H1 (cell line): ENCODE measurements around the gene CKAP5. TPM values are rescaled to one million over a fixed set of nuclear protein-coding genes. Genes with fewer than 3 reads are reported as not detected.

Source experiments
- KDM1A ChIP-seq: fragments of 200-600, 300-600 bp; sonication (generic); IDR thresholded peaks from 2 replicates; pipeline ENCODE4 v1.7.1; 2016; ENCODE audit warnings: mild to moderate bottlenecking, low read length, borderline replicate concordance
- RAD21 ChIP-seq, 2 experiments: IDR thresholded peaks in 1 of 2; conservative IDR thresholded peaks in 1 of 2; 2 replicates each; pipeline ENCODE4 v1.6.1; 2011; ENCODE audit warnings: low read depth in 2 of 2, low read length in 2 of 2, improper control_type of control experiment in 1 of 2, inconsistent platforms in 1 of 2, mild to moderate bottlenecking in 1 of 2, moderate library complexity in 1 of 2
- TBP ChIP-seq: IDR thresholded peaks from 2 replicates; pipeline ENCODE4 v1.6.1; 2011; ENCODE audit warnings: low read depth, low read length, improper control_type of control experiment
- polyA plus RNA-seq, 7 experiments: library from polyadenylated mRNA; depleted of rRNA in 3 of 7; stranded (reverse) in 5 of 7; unstranded in 2 of 7; fragments of >200 nt in 5 of 7; fragments of 200-250 nt in 2 of 7; gene quantifications; 1 replicate in 5 of 7; 2 replicates in 1 of 7; 4 replicates in 1 of 7; pipeline versions ENCODE4 v1.2.1 to v1.2.3, GENCODE V29; 2011 to 2013; ENCODE audit warnings: missing spikeins in 2 of 7, mixed read lengths in 2 of 7
- total RNA-seq: library from RNA; stranded (reverse); fragmentation: NEBNext Ultra II Directional; extraction: Animal tissue kit (Norgen Biotek cat#: 25700); gene quantifications from 2 replicates; pipeline ENCODE4 v1.2.1, GENCODE V29; 2021

CKAP5 gene
- total and polyA plus RNA-seq, 2 of the 8 experiments (the other 6 are each of a cell fraction or from before 2014, with no cell fraction given): 64.8 to 185 TPM

DNA sequence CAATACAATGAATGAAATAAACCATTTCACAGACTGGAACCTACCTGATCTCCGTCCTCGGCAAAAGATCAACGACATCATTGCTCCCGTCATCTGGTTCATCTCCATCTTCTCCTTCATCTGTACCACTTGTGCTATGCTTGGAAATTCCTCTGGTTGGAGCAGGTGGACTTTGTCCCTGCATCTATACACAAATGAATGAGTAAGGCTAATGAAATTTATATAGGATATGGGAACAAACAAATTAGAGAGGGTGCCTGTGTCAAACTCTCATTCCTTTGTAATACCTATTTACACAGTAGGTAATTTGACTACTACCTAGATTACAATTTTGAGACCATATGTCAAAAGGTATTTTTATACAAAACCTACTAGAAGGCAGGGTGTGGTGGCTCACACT lies 67.7 kb downstream of the CKAP5 start (continued):
- TF ChIP-seq KDM1A (no peak), TBP (no peak), RAD21 (IDR thresholded peaks at IDR 0.05 in 1 of 2, conservative IDR thresholded peaks at IDR 0.05 in 1 of 2; ENCODE audit: low read depth in 2 of 2, low read length in 2 of 2) (no peak)
- TF ChIP-seq, all 59 proteins: peak for 0
